A673 (cell line): ENCODE results near the gene PPM1M. TPM values are rescaled to one million over a fixed set of nuclear protein-coding genes. Genes with fewer than 3 reads are reported as not detected.

Experiments used
- BruUV-seq: library from RNA; stranded (reverse); fragments of 400-500 nt; replicated peaks from 2 replicates; lab custom pipeline; 2021; lab: Mats Ljungman, UMichigan
- CTCF ChIA-PET: fragments of 300-600 bp; sonication (Branson Sonifier 250); formaldehyde crosslinking; loops from one replicate; lab custom pipeline; 2022; ENCODE audit warnings: antibody characterized with exemption; lab: Charles Lee
- POLR2A ChIA-PET: fragments of 300-600 bp; sonication (Branson Sonifier 250); formaldehyde crosslinking; loops from one replicate; lab custom pipeline; 2022; ENCODE audit warnings: antibody characterized with exemption; ENCODE audit not compliant: low non-redundant PET; lab: Charles Lee
- DNase-seq: peaks from one replicate; pipeline ENCODE4 v3.0.0-alpha.2; 2015; ENCODE audit warnings: low spot score
- H3K27ac ChIP-seq: fragments of 200-600 bp; sonication (generic); 2 replicates; pipeline ENCODE4 v1.5.1; 2016; ENCODE audit warnings: mixed run types, low read depth, mild to moderate bottlenecking, mixed read lengths, antibody characterized with exemption, low read length; ENCODE audit not compliant: poor library complexity, severe bottlenecking
- H3K27me3 ChIP-seq: fragments of 200-600 bp; sonication (generic); replicated peaks from 2 replicates; pipeline ENCODE4 v1.6.1; 2017; ENCODE audit warnings: mixed run types, low read depth, mild to moderate bottlenecking, mixed read lengths, antibody characterized with exemption, low read length; ENCODE audit not compliant: insufficient read depth, poor library complexity
- H3K36me3 ChIP-seq: fragments of 200-600 bp; sonication (generic); 2 replicates; pipeline ENCODE4 v1.6.1; 2016; ENCODE audit warnings: mixed run types, mild to moderate bottlenecking, mixed read lengths, antibody characterized with exemption, low read length; ENCODE audit not compliant: insufficient read depth, poor library complexity, severe bottlenecking
- H3K4me1 ChIP-seq: fragments of 200-600 bp; sonication (generic); 2 replicates; pipeline ENCODE4 v1.6.1; 2017; ENCODE audit warnings: mixed run types, mild to moderate bottlenecking, mixed read lengths, antibody characterized with exemption, low read length; ENCODE audit not compliant: insufficient read depth, poor library complexity, severe bottlenecking
- H3K4me3 ChIP-seq: fragments of 200-600 bp; sonication (generic); 2 replicates; pipeline ENCODE4 v1.5.1; 2016; ENCODE audit warnings: low read depth, mixed run types, mild to moderate bottlenecking, mixed read lengths, low read length; ENCODE audit not compliant: poor library complexity, severe bottlenecking
- H3K9me3 ChIP-seq: fragments of 200-600 bp; sonication (generic); 2 replicates; pipeline ENCODE4 v1.6.1; 2016; ENCODE audit warnings: mixed run types, low read depth, mild to moderate bottlenecking, mixed read lengths, antibody characterized with exemption, low read length; ENCODE audit not compliant: poor library complexity, severe bottlenecking
- EZH2 ChIP-seq: fragments of 200-600 bp; sonication (generic); IDR thresholded peaks from 2 replicates; pipeline ENCODE4 v1.6.1; 2017; ENCODE audit warnings: borderline replicate concordance, low read depth, mild to moderate bottlenecking, mixed read lengths, antibody characterized with exemption, low read length; ENCODE audit not compliant: poor library complexity, severe bottlenecking
- intact Hi-C: fragments of 100-400 bp; cut with micrococcal nuclease; formaldehyde crosslinking; loops from one replicate; pipeline ENCODE4 v1.10.0; 2022; ENCODE audit not compliant: unreplicated experiment
- total RNA-seq: library from RNA; stranded (reverse); gene quantifications from 2 replicates; pipeline ENCODE4 v1.2.3, GENCODE V29; 2021
- TF ChIP-seq, protein P1 (sequence below): fragments of 300-800, 200-600 bp; sonication (generic); conservative IDR thresholded peaks from 2 replicates; pipeline ENCODE4 v1.5.1; 2017; ENCODE audit warnings: low read depth, mild to moderate bottlenecking, antibody characterized with exemption, low read length, moderate library complexity, mixed read lengths

PPM1M gene
- total RNA-seq, 1 experiment from 2014 or later: 3.6 TPM

DNA sequence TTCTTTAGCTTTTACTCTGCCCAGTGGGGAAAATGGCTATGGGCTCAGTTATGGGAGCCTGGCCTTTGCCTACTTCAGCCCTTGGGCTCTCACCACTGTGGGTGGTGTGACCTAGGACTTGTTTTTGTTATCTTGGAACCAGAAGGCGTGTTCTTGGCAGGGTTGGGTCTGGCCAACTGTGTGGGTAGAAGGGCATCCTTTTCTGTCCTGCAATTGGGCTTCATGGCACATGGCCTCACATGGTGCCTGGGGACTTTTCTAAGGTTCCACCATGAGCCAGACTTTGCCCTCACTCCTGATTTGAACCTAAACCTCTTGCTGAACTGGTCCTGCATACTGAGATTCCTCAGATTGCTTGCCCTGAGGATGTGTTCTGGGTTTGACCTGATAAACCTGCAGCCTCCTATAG lies 43.8 kb downstream of the PPM1M start:
- Histone ChIP-seq H3K36me3 (no peaks in the 10 kb centered on the region), H3K4me3 (no peak overlapping the region), H3K9me3 (no peaks in the 10 kb centered on the region), H3K27me3 (no peaks in the 10 kb centered on the region), H3K27ac (no peak overlapping the region), H3K4me1 (peaks cover 3% of the 10 kb centered on the region)
- ChIA-PET POLR2A (no interaction called here), CTCF (no interaction called here)
- intact Hi-C loops: no loop called here
- no TSS peak for BruUV-seq
- DNase-seq: no peak
- no peak for TF ChIP-seq EZH2
- TF ChIP-seq, protein P1, sequence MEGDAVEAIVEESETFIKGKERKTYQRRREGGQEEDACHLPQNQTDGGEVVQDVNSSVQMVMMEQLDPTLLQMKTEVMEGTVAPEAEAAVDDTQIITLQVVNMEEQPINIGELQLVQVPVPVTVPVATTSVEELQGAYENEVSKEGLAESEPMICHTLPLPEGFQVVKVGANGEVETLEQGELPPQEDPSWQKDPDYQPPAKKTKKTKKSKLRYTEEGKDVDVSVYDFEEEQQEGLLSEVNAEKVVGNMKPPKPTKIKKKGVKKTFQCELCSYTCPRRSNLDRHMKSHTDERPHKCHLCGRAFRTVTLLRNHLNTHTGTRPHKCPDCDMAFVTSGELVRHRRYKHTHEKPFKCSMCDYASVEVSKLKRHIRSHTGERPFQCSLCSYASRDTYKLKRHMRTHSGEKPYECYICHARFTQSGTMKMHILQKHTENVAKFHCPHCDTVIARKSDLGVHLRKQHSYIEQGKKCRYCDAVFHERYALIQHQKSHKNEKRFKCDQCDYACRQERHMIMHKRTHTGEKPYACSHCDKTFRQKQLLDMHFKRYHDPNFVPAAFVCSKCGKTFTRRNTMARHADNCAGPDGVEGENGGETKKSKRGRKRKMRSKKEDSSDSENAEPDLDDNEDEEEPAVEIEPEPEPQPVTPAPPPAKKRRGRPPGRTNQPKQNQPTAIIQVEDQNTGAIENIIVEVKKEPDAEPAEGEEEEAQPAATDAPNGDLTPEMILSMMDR: no peak

DNA sequence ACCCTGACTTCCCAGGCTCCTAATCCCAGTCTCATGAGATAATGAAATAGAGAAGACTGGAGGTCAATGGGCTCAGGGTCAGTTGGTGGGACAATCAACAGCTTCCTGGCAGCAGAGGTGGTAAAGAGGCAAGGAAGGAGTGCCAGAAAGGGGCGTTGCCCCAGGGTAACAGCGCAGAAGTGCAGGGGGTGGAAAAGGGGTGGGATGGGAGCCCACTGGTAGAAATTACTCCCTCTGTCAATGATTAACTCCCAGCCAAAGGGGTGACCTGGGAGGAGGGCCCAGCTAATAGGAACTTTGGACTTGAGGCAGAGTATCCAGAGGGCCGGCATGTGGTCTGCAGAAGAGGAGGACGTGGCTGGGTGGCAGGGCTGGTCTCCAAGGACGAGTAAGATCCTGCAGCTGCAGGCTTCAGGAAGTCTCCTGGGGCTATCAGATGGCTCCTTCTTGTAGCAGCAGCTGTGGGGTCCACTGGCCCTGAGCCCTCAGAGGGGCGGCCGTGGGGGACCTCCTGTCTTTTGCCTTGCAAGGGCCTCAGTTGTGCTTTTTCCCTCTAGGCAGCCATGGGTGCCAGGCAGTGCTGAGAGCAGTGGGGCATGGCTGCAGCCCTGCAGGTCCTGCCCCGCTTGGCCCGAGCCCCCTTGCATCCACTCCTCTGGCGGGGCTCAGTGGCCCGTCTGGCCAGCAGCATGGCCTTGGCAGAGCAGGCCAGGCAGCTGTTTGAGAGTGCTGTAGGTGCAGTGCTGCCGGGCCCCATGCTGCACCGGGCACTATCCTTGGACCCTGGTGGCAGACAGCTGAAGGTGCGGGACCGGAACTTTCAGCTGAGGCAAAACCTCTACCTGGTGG lies 44.4 kb downstream of the PPM1M start:
- DNase-seq: no peak
- TF ChIP-seq, protein P1: no peak
- no peak for TF ChIP-seq EZH2
- Histone ChIP-seq H3K36me3 (no peaks in the 10 kb centered on the region), H3K27ac (no peak overlapping the region), H3K4me3 (no peak overlapping the region), H3K27me3 (no peaks in the 10 kb centered on the region), H3K4me1 (peaks cover 3% of the 10 kb centered on the region), H3K9me3 (no peaks in the 10 kb centered on the region)
- POLR2A ChIA-PET: no interaction called here
- no TSS peak for BruUV-seq
- intact Hi-C loops: no loop called here
- CTCF ChIA-PET: no interaction called here

DNA sequence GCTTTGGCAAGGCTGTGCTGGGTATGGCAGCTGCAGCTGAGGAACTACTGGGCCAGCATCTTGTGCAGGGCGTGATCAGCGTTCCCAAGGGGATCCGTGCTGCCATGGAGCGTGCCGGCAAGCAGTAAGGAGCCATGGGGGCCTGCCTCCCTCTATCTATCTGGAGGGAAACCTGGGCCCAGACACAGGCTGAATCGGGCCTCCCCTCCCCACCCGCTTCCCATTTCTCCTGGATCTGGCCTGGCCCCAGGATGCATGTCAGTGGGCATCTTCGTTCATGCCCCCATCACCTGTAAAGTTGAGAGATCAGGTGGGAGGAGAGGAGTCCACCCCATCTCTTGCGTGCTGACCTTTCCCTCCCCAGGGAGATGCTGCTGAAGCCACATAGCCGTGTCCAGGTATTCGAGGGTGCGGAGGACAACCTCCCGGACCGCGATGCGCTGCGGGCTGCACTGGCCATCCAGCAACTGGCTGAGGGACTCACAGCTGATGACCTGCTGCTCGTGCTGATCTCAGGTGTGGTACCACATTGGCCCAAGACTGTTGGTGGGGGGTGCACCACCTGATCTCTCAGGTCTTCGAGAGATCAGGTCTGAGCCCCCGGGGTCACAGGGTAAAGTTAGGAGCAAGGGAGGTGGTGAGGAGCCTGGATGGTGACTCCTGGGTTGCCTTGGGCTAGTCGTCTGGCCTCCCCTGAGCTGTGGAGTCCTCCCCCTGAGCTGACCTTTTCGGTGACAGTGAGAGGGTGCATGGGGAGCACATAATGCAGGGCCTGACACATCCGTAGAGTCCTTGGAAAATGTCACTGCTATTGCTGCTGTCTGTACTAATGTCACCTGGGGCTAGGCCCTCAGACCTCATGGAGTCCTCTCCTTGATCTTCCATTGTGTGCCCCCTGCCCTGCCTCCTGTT lies 45.3 kb downstream of the PPM1M start:
- Histone ChIP-seq H3K27ac (no peak overlapping the region), H3K9me3 (no peaks in the 10 kb centered on the region), H3K36me3 (no peaks in the 10 kb centered on the region), H3K27me3 (no peaks in the 10 kb centered on the region), H3K4me3 (no peak overlapping the region), H3K4me1 (peaks cover 3% of the 10 kb centered on the region)
- intact Hi-C loops: no loop called here
- no peak for DNase-seq
- ChIA-PET CTCF (no interaction called here), POLR2A (no interaction called here)
- BruUV-seq: no TSS peak
- TF ChIP-seq, protein P1: no peak
- TF ChIP-seq EZH2: no peak
